Heart left ventricle (tissue), 16 donors: ENCODE results near the gene GOT1. TPM values are rescaled to one million over a fixed set of nuclear protein-coding genes. Genes with fewer than 3 reads are reported as not detected.
A peak's percentile ranks its signal among the peaks of the same experiment; 100 is the strongest.

Source experiments
- ATAC-seq, 4 donors: fragments of 200-7000 bp; cut with Tn5 transposase; one replicate each; pipeline ENCODE4 v1.9.1; 2020 to 2022; ENCODE audit warnings: moderate library complexity in 4 of 4, mild to moderate bottlenecking in 3 of 4, moderate number of reproducible peaks in 1 of 4
- DNase-seq, 5 donors: peaks; one replicate each; pipeline ENCODE4 v3.0.0-alpha.2; 2020
- H3K27ac ChIP-seq, 12 donors: fragments of 200-600 bp; sonication (generic) in 4 of 12; one replicate each; pipeline versions ENCODE4 v1.5.0 to v1.8.0; 2016 to 2022; ENCODE audit warnings: mild to moderate bottlenecking in 2 of 12
- H3K27me3 ChIP-seq, 9 donors: fragments of 200-600 bp; sonication (generic) in 2 of 9; one replicate each; pipeline versions ENCODE4 v1.5.1 to v1.8.0; 2016 to 2022; ENCODE audit warnings: mild to moderate bottlenecking in 3 of 9
- H3K36me3 ChIP-seq, 9 donors: fragments of 200-600 bp; sonication (generic) in 2 of 9; one replicate each; pipeline versions ENCODE4 v1.5.0 to v1.8.0; 2018 to 2022; ENCODE audit warnings: mild to moderate bottlenecking in 2 of 9
- H3K4me1 ChIP-seq, 12 donors: fragments of 200-600 bp; sonication (generic) in 4 of 12; one replicate each; pipeline versions ENCODE4 v1.5.0 to v1.8.0; 2016 to 2022; ENCODE audit warnings: mild to moderate bottlenecking in 3 of 12
- H3K4me3 ChIP-seq, 12 donors: fragments of 200-600 bp; sonication (generic) in 4 of 12; one replicate each; pipeline versions ENCODE4 v1.5.0 to v1.8.0; 2017 to 2022; ENCODE audit warnings: mild to moderate bottlenecking in 9 of 12, moderate library complexity in 4 of 12
- H3K9me3 ChIP-seq, 12 donors: fragments of 200-600 bp; sonication (generic) in 4 of 12; one replicate each; pipeline versions ENCODE4 v1.5.0 to v1.8.0; 2016 to 2022; ENCODE audit warnings: mild to moderate bottlenecking in 1 of 12
- CTCF ChIP-seq, 12 donors: fragments of 200-600 bp; sonication (generic) in 4 of 12; IDR thresholded peaks; one replicate each; pipeline versions ENCODE4 v1.5.0 to v1.8.0; 2018 to 2022; ENCODE audit warnings: antibody characterized with exemption in 12 of 12, mild to moderate bottlenecking in 5 of 12
- POLR2A ChIP-seq, 2 donors: fragments of 450-650 bp; IDR thresholded peaks; one replicate each; pipeline ENCODE4 v1.6.1; 2017; ENCODE audit warnings: antibody characterized with exemption in 2 of 2, mild to moderate bottlenecking in 2 of 2, moderate library complexity in 2 of 2
- WGBS, 4 donors: extraction: QIAGEN DNeasy Blood & Tissue Kit in 2 of 4; methylation state at CpG; one replicate each; pipeline versions ENCODE4 v1.1.5 to v1.1.7; 2013 to 2018; 5-methylcytosine and 5-hydroxymethylcytosine counted together
- intact Hi-C, 10 donors: fragments of 100-400 bp; cut with DNase I; formaldehyde crosslinking; loops; one replicate each; pipeline versions ENCODE4 v1.11.1 to v1.14.2; 2022
- polyA plus RNA-seq, 2 donors: library from polyadenylated mRNA; stranded (reverse); fragments of 200-250 nt; gene quantifications; one replicate each; pipeline ENCODE4 v1.2.3, GENCODE V29; 2013
- total RNA-seq, 9 donors: library from RNA; depleted of rRNA in 2 of 9; stranded (reverse); fragments of >200 nt in 2 of 9; fragmentation: NEBNext Ultra II Directional in 3 of 9; extraction: Animal tissue kit (Norgen Biotek cat#: 25700) in 3 of 9; gene quantifications; one replicate each; pipeline versions ENCODE4 v1.1.0 to v1.2.4, GENCODE V29; 2016 to 2023
- donor health status: ischemic (EF 13 %, LVEDD 7.1; RV severe dilation, severe dysfunction).
- donor health status: healthy with polysubstance abuse.
- donor health status: DM: no; HTN: yes; CAD: no.
- donor health status: DM: no; HTN: no; CAD: no.
- donor health status: ischemic (EF 25% LVEDD 6.9; RV normal size, moderate dysfunction).
- donor health status: ischemic (EF 25% LVEDD 5.7; RV mildly dilated, moderate dysfunction).
- donor health status: healthy.
- donor health status: DM: yes; HTN: yes; CAD: no.
- donor health status: ischemic (EF 35%, LVEDD 5.7; RV mildly dilated, moderate dysfunction).
- donor health status: nonischemic (EF 11% LVEDD 7.7; RV severe dilation, severe dysfunction).
- donor health status: DM: yes; HTN: yes; CAD: no.
- donor health status: PGD.
- donor health status: ischemic (EF 29% LVEDD 5.4; RV normal size, mild dysfunction).
- donor health status: nonischemic (EF 23%, LVEDD 6.1; RV moderate dilation, normal function).

Gene GOT1
- total and polyA plus RNA-seq, 11 donors = 259 to 815 (median 505) TPM

- peaks cover 0 to 32% (median 10%) of the 10 kb centered on the region in 12 donors for H3K4me1 ChIP-seq
- H3K36me3 ChIP-seq = peaks cover 0 to 46% (median 10%) of the 10 kb centered on the region in 9 donors
- H3K4me3 ChIP-seq = no peak overlapping the region
- peak in 3 of 4 donors; percentile 34 to 50 (median 36) for ATAC-seq
- 54 to 85% (median 75%) methylated on average over 2 of the region's 2 CpGs for WGBS, 4 donors
- no peak for DNase-seq
- no peak for TF ChIP-seq CTCF (IDR thresholded peaks at IDR 0.05)
- TF ChIP-seq POLR2A (IDR thresholded peaks at IDR 0.05) = no peak
- no peaks in the 10 kb centered on the region for H3K27me3 ChIP-seq
- intact Hi-C loops = no loop called here
- no peaks in the 10 kb centered on the region for H3K9me3 ChIP-seq
- peak overlapping the region in 4 of 12 donors; percentile 6 to 63 (median 8) for H3K27ac ChIP-seq
Observed at GRCh38 chr10:99411546-99411945, 18.9 kb downstream of the GOT1 start.

- DNase-seq (no peak), ATAC-seq (peak in 3 of 4 donors; percentile 23 to 50 (median 44))
- 47 to 68% (median 58%) methylated on average over 4 of the region's 4 CpGs for WGBS, 4 donors
- H3K4me1 ChIP-seq = peaks cover 0 to 32% (median 10%) of the 10 kb centered on the region in 12 donors
- peaks cover 0 to 53% (median 17%) of the 10 kb centered on the region in 9 donors for H3K36me3 ChIP-seq
- intact Hi-C loops = no loop called here
- H3K27ac ChIP-seq = peak overlapping the region in 1 of 12 donors; percentile 6
- TF ChIP-seq POLR2A (IDR thresholded peaks at IDR 0.05) = no peak
- no peak for TF ChIP-seq CTCF (IDR thresholded peaks at IDR 0.05)
- H3K9me3 ChIP-seq = no peaks in the 10 kb centered on the region
- no peak overlapping the region for H3K4me3 ChIP-seq
- H3K27me3 ChIP-seq = no peaks in the 10 kb centered on the region
Observed at GRCh38 chr10:99410876-99411275, 19.5 kb downstream of the GOT1 start.

- peaks cover 0 to 60% (median 21%) of the 10 kb centered on the region in 9 donors for H3K36me3 ChIP-seq
- no peaks in the 10 kb centered on the region for H3K9me3 ChIP-seq
- DNase-seq = no peak
- 16 to 26% (median 22%) methylated on average over 1 of the region's 1 CpG for WGBS, 4 donors
- no peaks in the 10 kb centered on the region for H3K27me3 ChIP-seq
- intact Hi-C loops = no loop called here
- peaks cover 0 to 32% (median 10%) of the 10 kb centered on the region in 12 donors for H3K4me1 ChIP-seq
- TF ChIP-seq POLR2A (IDR thresholded peaks at IDR 0.05) = no peak
- H3K4me3 ChIP-seq = no peak overlapping the region
- no peak for ATAC-seq
- H3K27ac ChIP-seq = no peak overlapping the region
Observed at GRCh38 chr10:99410146-99410545, 20.3 kb downstream of the GOT1 start.

- TF ChIP-seq CTCF (IDR thresholded peaks at IDR 0.05) = no peak
- no peak for TF ChIP-seq POLR2A (IDR thresholded peaks at IDR 0.05)
- Histone ChIP-seq H3K27ac (no peak overlapping the region), H3K27me3 (no peaks in the 10 kb centered on the region), H3K4me1 (peaks cover 0 to 17% (median 6%) of the 10 kb centered on the region in 12 donors), H3K36me3 (peaks cover 0 to 88% (median 58%) of the 10 kb centered on the region in 9 donors), H3K4me3 (no peak overlapping the region), H3K9me3 (no peaks in the 10 kb centered on the region)
- 96 to 98% (median 97%) methylated on average over 3 of the region's 3 CpGs for WGBS, 4 donors
- intact Hi-C loops = no loop called here
- DNase-seq (no peak), ATAC-seq (no peak)
Observed at GRCh38 chr10:99406149-99406548, 24.3 kb downstream of the GOT1 start.

GRCh38 chr10:99403674-99404073 is 26.8 kb downstream of the GOT1 start:
- H3K36me3 ChIP-seq = peaks cover 3 to 97% (median 79%) of the 10 kb centered on the region in 9 donors
- no peak for TF ChIP-seq CTCF (IDR thresholded peaks at IDR 0.05)
- no peak for TF ChIP-seq POLR2A (IDR thresholded peaks at IDR 0.05)
- intact Hi-C loops = no loop called here
- no peaks in the 10 kb centered on the region for H3K4me1 ChIP-seq
- no peak overlapping the region for H3K4me3 ChIP-seq
- DNase-seq = no peak
- WGBS, 4 donors = 67 to 79% (median 76%) methylated on average over 9 of the region's 9 CpGs
- peak in 1 of 4 donors; percentile 28 for ATAC-seq
- H3K27ac ChIP-seq = no peak overlapping the region
- no peaks in the 10 kb centered on the region for H3K27me3 ChIP-seq
- H3K9me3 ChIP-seq = no peaks in the 10 kb centered on the region
